GM12865 (cell line): ENCODE results near the gene CDC45.

ENCODE experiments used
- DNase-seq: peaks from one replicate; pipeline ENCODE4 v3.0.0; 2010; ENCODE audit warnings: low read depth
- H3K4me3 ChIP-seq: 2 replicates; pipeline ENCODE4 v1.5.1; 2011; ENCODE audit warnings: mild to moderate bottlenecking, low read depth, low read length, control low read depth
- TF ChIP-seq, protein P1 (sequence below): IDR thresholded peaks from 2 replicates; pipeline ENCODE4 v1.5.1; 2011; ENCODE audit warnings: low read length, control low read depth, low read depth, inconsistent platforms; ENCODE audit not compliant: insufficient read depth; ENCODE audit errors: missing control alignments

The CDC45 gene

DNA sequence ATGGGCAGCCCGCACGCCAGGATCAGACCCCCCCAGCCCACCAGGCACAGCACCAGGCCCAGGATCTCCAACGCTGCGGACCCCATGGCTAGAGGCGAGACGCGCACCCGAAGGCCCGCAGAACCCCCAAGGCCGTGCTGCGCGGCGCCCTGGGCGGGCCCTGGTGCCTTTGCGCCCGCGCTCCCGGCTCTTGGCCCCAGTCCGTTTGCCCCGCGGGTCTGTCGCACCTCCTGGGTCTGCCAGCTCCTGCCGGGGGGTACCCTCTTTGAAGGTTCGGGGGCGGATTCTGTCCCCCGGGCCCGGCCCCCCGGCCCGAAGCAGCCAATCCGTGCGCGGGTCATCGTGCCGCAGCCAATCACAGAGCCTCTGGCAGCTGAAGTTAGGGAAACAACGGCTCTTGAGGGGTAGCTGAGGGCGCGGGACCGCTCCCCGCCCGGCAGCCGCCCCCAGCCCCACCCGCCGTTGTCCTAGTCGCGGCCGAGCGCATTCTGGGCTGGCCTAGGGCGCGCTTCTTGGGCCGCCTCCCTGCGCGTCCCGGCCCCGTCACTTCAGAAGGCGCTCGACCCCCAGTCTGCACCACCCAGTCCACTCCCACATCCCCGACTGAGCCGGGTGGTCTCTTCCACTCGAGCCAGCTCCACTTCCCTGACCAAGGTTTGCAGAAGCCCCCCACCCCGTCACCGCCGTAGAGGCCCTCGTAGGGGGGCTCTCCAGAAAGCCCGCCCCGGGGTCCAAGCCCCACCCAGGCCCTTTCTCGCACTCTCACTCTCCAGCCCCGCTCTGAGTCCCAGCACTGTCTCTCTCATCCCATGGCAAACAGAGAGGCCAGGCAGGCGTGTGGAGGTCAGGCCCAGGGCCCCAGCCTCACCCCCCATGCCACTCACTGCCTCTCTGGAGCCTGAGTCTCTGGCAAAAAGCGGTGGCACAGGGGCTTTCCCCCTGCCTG is 44.7 kb downstream of the CDC45 start, which contains the start of gene CLDN5:
CLDN5 (minus strand) TSS at position 241 of the 946 bp plus-strand sequence; CDS start at position 86, 155 bp downstream.
- DNase-seq: no peak
- no peak within 1 kb of the TSS for H3K4me3 ChIP-seq
- TF ChIP-seq, protein P1, sequence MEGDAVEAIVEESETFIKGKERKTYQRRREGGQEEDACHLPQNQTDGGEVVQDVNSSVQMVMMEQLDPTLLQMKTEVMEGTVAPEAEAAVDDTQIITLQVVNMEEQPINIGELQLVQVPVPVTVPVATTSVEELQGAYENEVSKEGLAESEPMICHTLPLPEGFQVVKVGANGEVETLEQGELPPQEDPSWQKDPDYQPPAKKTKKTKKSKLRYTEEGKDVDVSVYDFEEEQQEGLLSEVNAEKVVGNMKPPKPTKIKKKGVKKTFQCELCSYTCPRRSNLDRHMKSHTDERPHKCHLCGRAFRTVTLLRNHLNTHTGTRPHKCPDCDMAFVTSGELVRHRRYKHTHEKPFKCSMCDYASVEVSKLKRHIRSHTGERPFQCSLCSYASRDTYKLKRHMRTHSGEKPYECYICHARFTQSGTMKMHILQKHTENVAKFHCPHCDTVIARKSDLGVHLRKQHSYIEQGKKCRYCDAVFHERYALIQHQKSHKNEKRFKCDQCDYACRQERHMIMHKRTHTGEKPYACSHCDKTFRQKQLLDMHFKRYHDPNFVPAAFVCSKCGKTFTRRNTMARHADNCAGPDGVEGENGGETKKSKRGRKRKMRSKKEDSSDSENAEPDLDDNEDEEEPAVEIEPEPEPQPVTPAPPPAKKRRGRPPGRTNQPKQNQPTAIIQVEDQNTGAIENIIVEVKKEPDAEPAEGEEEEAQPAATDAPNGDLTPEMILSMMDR: no peak

DNA sequence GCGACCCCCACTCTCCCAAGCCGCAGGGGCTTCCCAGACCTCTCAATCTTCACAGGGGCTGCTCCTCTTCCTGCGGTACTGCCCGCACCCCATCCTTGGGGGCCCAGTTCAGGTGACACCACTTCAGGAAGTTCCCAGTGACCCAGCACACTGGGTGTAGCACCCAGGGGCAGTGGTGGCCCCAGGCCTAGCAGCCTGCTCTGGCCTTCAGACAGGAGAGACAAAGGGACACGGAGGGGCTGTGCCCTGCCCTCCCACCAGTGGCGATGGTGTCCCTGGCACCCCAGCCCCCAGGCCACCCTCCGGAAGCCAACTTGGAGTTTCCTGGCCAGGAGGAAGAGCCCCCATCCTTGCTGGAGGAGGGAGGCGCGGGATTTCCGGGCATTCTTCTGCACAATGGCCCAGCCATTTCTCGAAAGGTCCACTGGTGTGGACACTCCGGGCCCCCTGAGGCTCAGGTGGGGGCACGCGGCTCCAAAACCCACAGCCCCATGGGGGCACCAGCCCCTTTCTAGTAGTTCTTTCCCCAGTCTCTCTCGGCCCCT is 45.5 kb downstream of the CDC45 start:
- no peak overlapping the region for H3K4me3 ChIP-seq
- TF ChIP-seq, protein P1: no peak
- DNase-seq: no peak

DNA sequence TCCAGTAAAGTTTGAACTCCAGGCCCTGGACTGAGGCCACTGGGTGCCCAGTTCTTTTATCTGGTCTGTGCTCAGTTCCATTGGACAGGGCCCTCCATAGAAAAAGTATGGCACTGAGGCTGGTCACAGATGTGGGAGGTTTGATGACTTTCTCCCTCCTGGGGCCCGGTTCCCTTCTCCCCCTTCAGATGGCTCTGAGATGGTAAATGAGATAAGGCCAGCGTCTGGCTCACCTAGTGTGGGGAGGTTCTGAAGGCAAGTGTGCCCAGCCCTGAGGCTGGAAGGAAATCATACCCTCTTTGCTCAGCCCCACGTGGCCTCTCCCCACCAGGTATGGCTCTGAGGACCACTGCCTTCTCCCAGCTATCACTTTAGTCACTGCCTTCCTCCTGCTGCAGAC is 45.9 kb downstream of the CDC45 start:
- DNase-seq: no peak
- TF ChIP-seq, protein P1: no peak

DNA sequence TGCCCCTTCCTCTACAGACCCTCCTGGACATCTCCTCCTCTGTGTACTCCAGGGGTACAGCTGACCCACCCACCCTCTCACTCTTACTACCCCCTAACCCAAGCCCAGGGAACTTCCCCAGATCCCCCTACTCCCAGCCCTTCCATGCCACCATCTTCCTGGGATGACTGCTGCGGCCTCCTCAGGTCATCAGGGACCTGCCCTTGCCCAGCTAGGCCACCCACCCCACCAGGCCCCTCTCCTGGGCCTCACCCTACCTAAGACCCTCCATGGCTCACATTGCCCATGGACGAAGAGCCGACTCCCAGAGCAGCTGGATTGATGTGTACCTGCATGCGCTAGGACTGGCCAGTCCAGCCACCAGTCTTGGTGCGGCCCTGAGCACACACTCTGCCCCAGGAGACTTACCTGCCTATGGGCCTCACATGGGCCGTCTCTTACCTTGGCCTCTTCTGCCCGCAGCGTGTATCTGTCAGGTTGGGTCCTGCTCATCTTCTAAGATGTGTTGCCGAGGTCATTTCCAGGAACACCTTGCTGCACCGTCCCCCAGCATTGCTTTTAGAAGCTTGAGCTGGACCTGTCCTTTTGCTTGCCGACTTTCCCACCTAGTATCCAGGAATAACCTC is 46.5 kb downstream of the CDC45 start:
- H3K4me3 ChIP-seq: no peak overlapping the region
- no peak for DNase-seq
- TF ChIP-seq, protein P1: no peak

More for the DNA sequence above, 45.9 kb downstream of the CDC45 start:
- H3K4me3 ChIP-seq: no peak overlapping the region

DNA sequence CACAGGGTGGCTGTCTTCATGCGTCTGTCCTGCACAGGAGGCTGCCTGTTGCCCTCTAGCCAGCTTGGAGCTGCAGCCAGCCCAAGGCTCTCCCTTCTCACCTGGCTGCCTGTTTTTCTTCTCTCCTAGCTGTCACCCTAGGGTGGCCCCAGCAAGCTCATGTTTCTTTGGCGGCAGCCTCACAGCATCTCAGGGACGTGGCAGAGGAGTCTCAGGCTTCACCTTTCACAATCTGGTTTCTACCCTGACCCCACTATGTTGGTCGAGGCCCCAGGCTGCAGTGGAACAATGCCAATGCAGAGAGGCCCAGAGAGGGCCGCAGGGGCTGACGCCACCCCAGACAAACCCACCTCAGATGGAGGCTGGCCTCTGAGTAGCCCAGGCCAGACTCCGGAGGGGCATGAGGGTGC is 47.0 kb downstream of the CDC45 start:
- no peak for DNase-seq
- TF ChIP-seq, protein P1: no peak
- H3K4me3 ChIP-seq: no peak overlapping the region

DNA sequence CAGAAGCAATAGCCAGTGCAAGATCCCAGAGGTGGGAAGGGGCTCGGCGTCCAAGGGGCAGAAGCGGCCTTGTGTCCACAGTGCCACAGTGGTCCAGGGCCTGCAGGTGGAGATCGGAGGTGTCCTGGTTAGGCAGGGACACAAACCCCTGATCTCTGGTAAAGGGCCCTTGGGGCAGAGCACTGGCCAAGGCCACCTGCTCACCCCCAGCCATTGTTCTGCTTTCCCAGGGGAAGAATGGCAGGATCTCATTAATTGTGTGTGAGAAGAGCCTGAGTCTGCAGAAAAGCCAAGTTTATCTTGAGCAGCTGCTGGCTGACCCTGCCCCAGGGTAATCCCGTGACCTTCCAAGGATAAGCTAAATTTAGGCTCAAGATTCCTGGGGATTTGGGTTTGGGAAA is 47.6 kb downstream of the CDC45 start:
- TF ChIP-seq, protein P1: no peak
- no peak for DNase-seq
- H3K4me3 ChIP-seq: no peak overlapping the region
